Ammon's horn (tissue), 1 donor: Measurements from ENCODE around the gene PTPRD.
A peak's percentile ranks its signal among the peaks of the same experiment; 100 is the strongest.

Experiments
- DNase-seq: peaks from one replicate; pipeline ENCODE4 v3.0.0-alpha.2; 2016; ENCODE audit warnings: low spot score

PTPRD gene

GRCh38 chr9:10052916-10053315, 559.9 kb downstream of the PTPRD start:
- no peak for DNase-seq

- DNase-seq = no peak
Measured at GRCh38 chr9:10052181-10052580, 560.6 kb downstream of the PTPRD start.

- no peak for DNase-seq
Measured at GRCh38 chr9:10050016-10050415, 562.8 kb downstream of the PTPRD start.

- DNase-seq = no peak
Measured at GRCh38 chr9:10048994-10049393, 563.8 kb downstream of the PTPRD start.

- DNase-seq = peak; percentile 36
Measured at GRCh38 chr9:10045598-10045997, 567.2 kb downstream of the PTPRD start.

- no peak for DNase-seq
Measured at GRCh38 chr9:10041726-10042229, 571.0 kb downstream of the PTPRD start.

- DNase-seq = no peak
Measured at GRCh38 chr9:10036095-10036494, 576.7 kb downstream of the PTPRD start.

GRCh38 chr9:10032166-10032565, 580.6 kb downstream of the PTPRD start:
- DNase-seq = no peak

- DNase-seq = no peak
Measured at GRCh38 chr9:10026443-10026984, 586.3 kb downstream of the PTPRD start.

GRCh38 chr9:10015755-10016154, 597.0 kb downstream of the PTPRD start:
- no peak for DNase-seq

- no peak for DNase-seq
Measured at GRCh38 chr9:10014889-10015288, 597.9 kb downstream of the PTPRD start.

- no peak for DNase-seq
Measured at GRCh38 chr9:10009401-10009800, 603.4 kb downstream of the PTPRD start.

- DNase-seq = no peak
Measured at GRCh38 chr9:10008101-10008799, 604.6 kb downstream of the PTPRD start.

GRCh38 chr9:10007356-10007755, 605.4 kb downstream of the PTPRD start:
- no peak for DNase-seq

GRCh38 chr9:10005206-10005605, 607.6 kb downstream of the PTPRD start:
- peak; percentile 7 for DNase-seq

- no peak for DNase-seq
Measured at GRCh38 chr9:10003047-10003446, 609.8 kb downstream of the PTPRD start.

- DNase-seq = no peak
Measured at GRCh38 chr9:10000669-10001068, 612.1 kb downstream of the PTPRD start.

- peak; percentile 21 for DNase-seq
Measured at GRCh38 chr9:9998491-9999287, 614.1 kb downstream of the PTPRD start.

- no peak for DNase-seq
Measured at GRCh38 chr9:9997585-9997984, 615.2 kb downstream of the PTPRD start.

- DNase-seq = no peak
Measured at GRCh38 chr9:9996259-9996658, 616.5 kb downstream of the PTPRD start.

GRCh38 chr9:9992936-9993335, 619.9 kb downstream of the PTPRD start:
- no peak for DNase-seq

GRCh38 chr9:9973062-9973461, 639.7 kb downstream of the PTPRD start:
- no peak for DNase-seq

- DNase-seq = no peak
Measured at GRCh38 chr9:9970514-9970913, 642.3 kb downstream of the PTPRD start.
